Uterus (tissue), 2 donors: ENCODE results near the gene EPHA1.

Experiments used
- CTCF ChIP-seq, 4 experiments: fragments of 200-600 bp in 2 of 4; fragments of 450-650 bp in 2 of 4; sonication (generic) in 2 of 4; IDR thresholded peaks; one replicate each; pipeline ENCODE4 v1.5.1; 2016 to 2019; ENCODE audit warnings: antibody characterized with exemption in 4 of 4, mild to moderate bottlenecking in 2 of 4, moderate library complexity in 1 of 4
- POLR2A ChIP-seq, 2 donors: fragments of 450-650 bp; IDR thresholded peaks; one replicate each; pipeline ENCODE4 v1.6.1; 2016; ENCODE audit warnings: antibody characterized with exemption in 2 of 2, mild to moderate bottlenecking in 1 of 2, moderate library complexity in 1 of 2

DNA sequence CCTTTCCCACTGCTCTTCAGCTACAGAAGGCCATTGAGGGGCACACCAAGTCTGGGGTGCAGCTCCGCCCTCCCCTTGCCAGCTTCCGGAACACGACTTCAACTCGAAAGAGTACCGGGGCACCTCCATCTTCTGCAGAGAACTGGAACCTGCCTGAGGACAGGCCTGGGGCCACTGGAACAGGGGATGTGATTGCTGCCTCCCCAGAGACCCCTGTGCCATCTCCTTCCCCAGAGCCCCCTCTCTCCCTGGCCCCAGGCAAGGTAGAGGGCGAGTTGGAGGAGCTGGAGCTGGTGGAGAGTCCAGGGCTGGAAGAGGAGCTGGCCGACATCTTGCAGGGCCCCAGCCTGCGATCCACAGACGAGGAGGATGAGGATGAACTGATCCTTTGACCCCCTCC, 57.1 kb downstream of the EPHA1 start:
- TF ChIP-seq CTCF (IDR thresholded peaks at IDR 0.05) (no peak), POLR2A (IDR thresholded peaks at IDR 0.05) (no peak)
